CD4-positive, alpha-beta T cell treated with Interleukin-4 for 1 hour (primary cell): ENCODE measurements around the gene UBL4B.
"Not testable (repeated sequence)": the region's sequence is repeated elsewhere in the genome, so short reads cannot be mapped to it uniquely, and the experiment has no call there.

Experiments
- DNase-seq, 2 donors: peaks; one replicate each; pipeline ENCODE4 v3.0.0-alpha.2; 2020 to 2022

Gene UBL4B, protein sequence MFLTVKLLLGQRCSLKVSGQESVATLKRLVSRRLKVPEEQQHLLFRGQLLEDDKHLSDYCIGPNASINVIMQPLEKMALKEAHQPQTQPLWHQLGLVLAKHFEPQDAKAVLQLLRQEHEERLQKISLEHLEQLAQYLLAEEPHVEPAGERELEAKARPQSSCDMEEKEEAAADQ

GRCh38 chr1:110112143-110112542 lies at the start of gene UBL4B:
UBL4B (plus strand) TSS chr1:110112443; CDS start chr1:110112535, 92 bp downstream.
- no peak for DNase-seq

DNA sequence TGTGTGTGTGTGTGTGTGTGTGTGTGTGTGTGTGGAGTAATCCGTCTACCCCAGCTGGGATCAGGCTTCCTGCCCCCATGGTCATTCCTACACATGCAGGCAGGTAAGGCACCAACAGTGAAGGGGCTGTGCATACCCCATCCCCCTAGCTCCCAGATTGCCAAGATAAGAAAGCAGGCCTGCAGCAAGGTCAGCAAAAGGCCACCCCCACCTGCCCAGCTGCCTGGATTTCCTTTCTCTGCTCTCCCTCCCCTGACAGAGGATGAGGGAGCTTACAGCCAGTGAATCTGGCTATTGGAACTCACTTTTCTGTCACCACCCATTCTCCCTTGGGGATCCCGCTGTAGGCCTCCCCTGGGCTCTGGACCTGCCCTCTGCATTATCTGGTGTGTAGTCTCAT lies 49.6 kb upstream of the UBL4B start:
- DNase-seq = no peak

DNA sequence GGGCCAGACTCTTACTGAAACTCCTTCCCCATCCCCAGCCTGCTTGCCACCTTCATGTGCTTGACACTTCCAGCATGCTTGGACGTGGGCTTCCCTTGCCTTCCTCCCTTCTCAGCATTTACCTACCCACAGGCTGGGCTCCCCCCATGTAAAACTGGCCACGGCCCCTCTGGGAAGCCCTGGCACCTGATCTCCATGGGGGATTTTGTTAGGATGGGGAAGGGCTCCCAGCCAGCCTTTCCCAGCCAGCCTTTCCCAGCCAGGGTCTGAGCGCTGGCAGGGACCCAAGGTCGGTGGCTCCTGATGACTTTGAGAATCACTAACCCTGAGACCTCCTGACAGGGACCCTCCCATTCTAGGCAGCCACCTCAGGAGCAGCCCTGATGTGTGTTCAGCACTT lies 48.5 kb upstream of the UBL4B start:
- DNase-seq = no peak

DNA sequence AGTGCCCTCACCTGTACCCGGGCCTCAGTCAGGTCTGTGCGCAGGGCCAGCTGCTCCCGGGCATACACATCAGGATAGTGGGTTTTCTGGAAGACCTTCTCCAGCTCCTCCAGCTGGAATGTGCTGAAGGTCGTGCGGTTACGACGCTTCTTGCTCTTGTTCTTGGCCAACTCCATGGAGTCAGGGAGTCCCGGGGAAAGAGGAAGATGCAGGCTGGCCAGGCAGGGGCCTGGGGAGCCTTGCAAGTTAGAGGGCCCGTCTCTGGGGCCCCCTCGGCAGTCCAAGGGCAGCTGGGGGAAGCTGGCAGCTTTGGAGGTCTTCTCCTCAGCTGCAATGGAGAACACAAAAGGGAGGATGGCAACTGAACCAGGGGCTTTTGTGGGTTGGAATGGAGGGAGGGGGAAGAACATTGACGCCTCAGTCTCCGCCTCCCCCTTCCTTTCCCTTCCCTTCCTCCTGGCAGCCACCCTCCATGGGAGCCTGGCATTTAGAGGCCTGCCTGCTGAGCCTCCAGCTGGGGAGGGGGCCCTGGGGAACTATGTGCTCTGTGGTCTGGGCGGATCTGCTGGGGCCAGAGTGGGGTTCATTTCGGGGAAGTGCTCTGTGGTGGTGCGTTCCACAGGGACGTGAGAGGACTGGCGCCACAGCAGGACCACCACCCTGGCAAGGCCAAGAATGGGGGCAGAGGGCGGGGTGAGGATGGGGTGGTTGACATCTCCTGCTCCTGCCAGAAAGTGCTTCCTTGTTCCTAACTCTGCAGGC lies 47.5 kb upstream of the UBL4B start:
- no peak for DNase-seq

GRCh38 chr1:110065841-110066240 lies 46.4 kb upstream of the UBL4B start:
- no peak for DNase-seq

- no peak for DNase-seq
Measured at GRCh38 chr1:110067479-110067892, 44.8 kb upstream of the UBL4B start.

GRCh38 chr1:110067893-110068645 lies 44.2 kb upstream of the UBL4B start:
- no peak for DNase-seq

DNA sequence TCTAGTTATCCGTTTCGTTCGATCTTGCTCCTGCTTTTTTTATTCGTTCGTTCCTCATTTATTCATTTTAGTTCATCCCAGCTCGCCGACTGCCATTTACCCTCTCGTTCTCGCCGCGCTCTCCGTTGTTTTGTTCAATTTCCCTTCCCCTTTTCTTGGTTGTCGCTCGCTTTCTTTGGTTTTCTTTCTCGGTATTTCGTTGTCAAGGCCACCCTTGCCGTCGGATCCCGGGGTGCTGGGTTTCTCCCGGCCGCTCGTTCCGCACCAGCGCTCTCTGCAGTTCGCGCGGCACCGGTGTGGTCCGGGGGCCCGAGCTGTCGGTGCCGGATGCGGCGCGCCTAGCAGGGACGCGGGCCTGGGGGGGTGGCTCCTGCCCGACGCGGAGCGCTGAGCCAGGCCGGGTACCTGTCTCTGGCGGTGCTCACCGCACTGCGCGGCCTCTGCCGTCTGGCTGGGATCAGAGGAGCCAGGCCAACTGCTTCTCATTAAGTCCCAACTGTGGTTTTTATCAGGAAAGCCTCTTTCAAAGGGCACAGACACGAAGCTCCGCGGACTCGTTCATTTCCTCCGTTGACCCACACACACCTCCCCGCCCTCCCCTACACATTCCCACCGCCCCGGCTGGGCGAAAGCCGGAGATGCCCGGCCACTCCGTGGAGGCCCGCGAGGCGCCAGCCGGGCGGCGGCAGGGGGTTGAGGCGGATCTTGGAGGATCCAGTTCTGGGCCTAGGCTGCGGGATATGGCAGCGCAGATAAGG lies 43.4 kb upstream of the UBL4B start:
- DNase-seq = peak in 1 of 2 donors; percentile 20

DNA sequence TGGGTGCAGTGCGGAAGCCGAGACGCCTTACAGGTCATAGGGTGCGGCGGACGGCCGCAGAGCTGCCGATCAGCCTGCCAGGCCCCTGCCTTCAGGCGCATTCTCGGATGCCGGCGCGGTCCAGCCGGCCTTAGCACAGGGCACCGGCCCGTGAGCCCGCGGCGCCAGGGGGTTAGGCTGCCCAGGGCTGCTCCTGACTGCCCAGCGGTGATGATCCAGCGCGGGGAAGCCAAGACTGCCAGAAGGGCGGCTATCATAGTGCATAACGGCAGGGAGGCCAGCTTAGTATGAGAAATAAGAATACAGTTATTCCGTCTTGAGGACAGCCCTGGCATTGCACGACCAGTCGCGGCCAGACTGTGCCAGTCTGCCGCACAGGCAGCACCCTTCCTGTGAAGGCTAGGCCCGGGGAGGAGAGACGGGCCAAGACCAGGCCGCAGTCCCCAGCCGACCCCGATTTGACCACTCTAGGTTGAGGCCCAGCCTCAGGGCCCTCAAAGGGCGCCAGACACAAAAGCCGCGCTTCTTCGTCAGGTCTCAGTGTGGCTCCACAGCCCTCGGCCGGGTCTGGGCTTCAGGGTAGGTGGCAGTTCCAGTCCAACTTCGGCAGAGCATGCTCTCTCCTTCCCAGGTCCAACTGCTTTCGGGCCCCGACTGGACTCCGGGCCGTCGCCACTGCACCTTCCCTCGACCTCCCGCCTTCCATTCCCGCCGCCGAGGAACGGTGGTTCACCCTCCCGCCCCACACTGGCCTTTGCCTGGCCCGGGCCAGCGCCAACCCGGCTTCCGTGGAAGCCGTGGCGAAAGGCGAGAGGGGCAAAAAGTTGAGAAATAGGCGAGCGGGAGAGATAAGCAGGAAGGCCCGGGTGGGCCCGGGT lies 42.6 kb upstream of the UBL4B start:
- DNase-seq = no peak

DNA sequence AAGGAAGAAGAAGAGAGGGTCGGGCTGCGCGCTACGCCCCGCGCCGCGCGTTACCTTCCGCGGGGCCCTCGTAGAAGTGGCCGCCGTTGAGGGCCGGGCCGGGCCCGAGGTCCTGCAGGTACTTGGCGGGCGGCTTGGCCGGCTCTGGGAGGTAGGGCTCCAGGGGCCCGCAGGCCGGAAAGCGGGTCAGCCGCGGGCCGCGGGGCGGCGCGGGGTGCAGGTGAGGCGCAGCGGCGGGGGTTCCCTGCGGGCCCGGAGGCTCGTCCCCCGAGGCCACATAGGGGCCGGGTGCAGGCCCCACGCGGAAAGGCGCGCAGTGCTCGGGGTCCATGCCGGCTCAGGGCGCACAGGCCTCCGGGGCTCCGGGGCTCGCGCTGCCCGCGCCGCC lies 42.0 kb upstream of the UBL4B start:
- DNase-seq = no peak

DNA sequence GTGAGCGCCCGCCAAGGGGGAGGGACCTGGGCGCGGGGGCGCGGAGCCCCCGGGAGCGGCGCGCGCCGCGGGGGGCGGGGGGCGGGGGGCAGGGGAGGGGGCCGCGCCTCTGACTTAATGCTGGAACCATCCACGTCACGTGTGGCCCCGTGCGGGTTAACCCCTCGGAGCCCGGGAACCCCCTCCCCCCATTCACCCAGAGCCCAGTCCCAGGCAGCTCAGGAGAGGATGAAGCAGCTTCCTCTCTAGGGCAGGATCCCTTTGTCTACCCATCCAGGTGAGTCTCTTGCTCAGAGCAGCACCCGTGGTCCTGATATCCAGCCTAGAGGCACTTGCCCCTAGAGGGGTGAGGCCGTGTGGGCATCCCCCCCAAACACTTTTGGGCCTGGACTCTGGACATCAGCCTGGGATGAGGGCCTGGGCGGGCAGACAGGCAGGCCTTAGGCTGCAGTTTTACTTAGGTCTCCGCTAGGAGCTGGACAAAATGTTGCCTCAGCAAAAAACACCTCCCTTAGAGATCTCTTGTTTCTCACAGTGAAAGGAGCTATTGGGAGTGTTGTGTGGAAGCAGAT lies 41.5 kb upstream of the UBL4B start, which contains the start of gene ALX3:
Gene ALX3 (minus strand): TSS at position 2 of the 572 bp plus-strand sequence. CDS start 60 bp downstream, outside the sequence.
- DNase-seq = no peak

GRCh38 chr1:110074166-110074565 lies 38.1 kb upstream of the UBL4B start:
- DNase-seq = no peak

- no peak for DNase-seq
Measured at GRCh38 chr1:110076789-110077500, 35.3 kb upstream of the UBL4B start.

DNA sequence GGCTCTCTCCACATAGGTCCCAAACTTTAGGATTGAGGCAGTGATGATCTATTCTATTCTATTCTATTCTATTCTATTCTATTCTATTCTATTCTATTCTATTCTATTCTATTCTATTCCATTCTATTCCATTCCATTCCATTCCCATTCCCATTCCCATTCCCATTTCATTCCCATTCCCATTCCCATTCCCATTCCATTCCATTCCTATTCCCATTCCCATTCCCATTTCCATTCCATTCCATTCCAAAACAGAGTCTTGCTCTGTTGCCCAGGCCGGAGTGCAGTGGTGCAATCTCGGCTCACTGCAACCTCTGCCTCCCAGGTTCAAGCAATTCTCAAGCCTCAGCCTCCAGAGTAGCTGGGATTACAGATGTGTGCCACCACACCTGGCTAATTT lies 32.2 kb upstream of the UBL4B start:
- not testable (repeated sequence) for DNase-seq

DNA sequence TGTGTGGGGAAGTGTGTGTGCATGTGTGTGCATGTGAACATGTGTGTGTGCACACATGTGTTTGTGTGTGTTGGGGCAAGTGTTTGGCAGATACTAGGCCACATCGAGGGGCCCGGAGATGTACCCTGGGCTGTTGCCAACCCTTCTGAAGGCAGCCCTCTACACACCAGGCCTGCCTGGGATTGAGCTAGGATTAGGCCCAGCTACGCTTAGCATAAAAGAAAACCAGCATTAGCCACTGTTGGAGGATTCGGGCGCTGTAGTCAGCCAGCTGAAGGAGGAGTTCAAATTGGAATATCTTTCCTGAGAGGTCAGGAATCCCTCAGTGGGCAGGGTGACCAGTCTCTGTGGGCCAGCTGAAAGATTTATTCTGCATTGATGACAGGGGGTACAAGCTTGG lies 31.2 kb upstream of the UBL4B start:
- no peak for DNase-seq

- no peak for DNase-seq
Measured at GRCh38 chr1:110082477-110082876, 29.8 kb upstream of the UBL4B start.

DNA sequence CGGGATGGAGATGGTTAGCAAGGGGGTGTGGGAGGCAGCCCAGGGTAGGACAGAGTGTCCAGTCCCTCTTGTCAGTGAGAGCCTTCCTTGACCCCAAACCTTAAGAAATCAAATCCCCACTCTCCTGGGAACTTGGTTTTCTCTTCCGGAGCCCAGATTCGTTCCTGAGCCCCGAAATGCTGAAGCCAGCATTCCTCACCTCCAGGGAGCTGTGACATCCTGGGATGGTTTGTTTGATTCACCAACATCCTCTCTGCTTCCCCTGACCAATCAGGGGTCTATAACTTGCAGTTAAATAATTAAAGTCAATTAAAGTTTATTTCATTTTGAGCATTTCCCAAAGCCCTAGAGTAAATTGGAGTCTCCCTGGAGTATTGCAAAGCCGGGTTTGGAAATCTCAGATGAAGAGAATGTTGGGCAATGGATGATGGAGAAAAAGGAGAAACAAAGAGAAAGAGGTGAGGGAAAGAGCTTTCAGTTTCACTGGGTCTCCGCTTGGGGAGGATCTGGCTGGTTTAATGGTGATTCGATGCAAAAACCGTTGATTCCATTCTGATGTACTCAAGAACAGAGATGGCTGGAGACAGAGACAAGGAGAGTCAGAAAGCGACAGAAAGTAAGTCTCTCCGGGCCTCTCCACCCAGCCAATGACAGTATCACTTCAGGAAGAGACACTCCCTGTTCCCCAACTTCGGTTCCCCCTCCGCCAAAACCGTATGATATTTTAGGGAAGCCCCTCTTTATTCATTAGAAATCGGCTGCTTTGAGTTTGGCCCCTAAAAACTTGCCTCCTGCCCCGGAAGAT lies 29.0 kb upstream of the UBL4B start:
- no peak for DNase-seq

DNA sequence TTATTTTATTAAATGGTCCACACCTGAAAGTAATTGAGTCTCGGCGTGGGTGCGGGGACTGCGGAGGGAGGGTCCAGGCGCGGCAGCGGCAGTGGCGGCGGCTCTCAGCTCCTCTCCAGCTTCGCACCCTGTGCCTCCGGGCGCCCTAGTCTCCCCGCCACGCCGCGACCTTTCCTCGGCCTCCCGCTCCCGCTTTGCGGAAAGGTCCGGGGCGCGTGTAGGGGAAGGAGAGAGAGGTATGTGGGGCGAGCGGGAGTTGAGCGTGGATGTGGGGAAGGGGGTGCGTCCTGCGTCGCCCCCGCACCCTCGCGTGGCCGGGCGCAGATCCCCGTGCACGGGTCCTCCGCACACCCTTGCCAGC lies 28.4 kb upstream of the UBL4B start:
- no peak for DNase-seq

DNA sequence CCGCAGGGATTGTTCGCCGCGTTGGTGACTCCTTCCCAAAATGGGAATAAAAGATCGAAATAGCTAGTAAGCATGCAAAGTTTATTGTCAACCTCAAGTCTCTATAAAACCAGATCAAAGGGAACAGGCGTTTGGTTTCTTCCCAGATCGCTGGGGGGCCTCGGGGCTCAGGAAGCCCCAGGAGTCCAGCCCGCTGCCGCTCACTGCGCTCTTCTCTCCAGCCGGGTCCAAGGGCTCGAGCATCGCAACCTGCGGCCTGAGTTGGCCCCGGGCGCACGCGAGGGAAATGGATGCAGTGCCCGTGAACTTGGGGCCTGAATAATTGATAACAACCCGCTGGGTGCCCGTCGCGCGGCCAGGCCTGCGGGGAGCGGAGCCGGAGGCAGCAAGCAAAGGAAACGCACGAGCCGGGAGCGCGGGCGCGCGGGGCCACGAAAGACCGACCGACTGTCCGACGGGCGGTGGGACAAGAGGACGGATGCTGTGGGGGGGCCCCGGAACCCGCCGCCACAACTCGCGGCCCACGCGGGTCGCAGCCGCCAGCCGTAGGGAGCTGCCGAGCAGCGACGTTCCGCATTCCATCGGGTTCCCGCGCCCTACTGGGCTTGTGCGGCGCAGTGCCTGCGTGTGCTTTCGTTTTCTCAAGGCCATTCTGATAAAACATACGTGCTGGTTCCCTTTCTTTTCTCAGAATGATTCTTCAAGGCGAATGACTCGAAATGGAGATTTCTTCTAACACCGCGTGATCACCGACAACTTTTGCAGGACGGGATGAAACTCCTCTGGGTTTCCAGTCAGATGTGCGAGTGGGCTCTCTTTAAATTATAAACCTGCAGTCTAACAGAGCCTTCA lies 27.8 kb upstream of the UBL4B start:
- peak in 1 of 2 donors; percentile 35 for DNase-seq
